SK-N-SH (cell line): ENCODE results near the gene TMED6. TPM values are rescaled to one million over a fixed set of nuclear protein-coding genes. Genes with fewer than 3 reads are reported as not detected.

Experiments used
- CTCF ChIA-PET: fragments of 300-600, 350-600 bp; formaldehyde crosslinking; extraction: SDS; loops from one replicate; lab custom pipeline; 2021; lab: Yijun Ruan, JAX
- POLR2A ChIA-PET: fragments of 350-600 bp; sonication (Branson Sonifier 250); formaldehyde crosslinking; extraction: SDS; loops from one replicate; lab custom pipeline; 2020; ENCODE audit warnings: antibody characterized with exemption, inconsistent platforms; lab: Yijun Ruan, JAX
- DNase-seq: peaks from one replicate; pipeline ENCODE4 v3.0.0; 2012
- H2AFZ ChIP-seq: fragments of 200-600 bp; sonication (generic); 2 replicates; pipeline ENCODE4 v1.8.1; 2016; ENCODE audit warnings: antibody characterized with exemption, mild to moderate bottlenecking, low read depth
- H3F3A ChIP-seq: fragments of 200-600 bp; sonication (generic); replicated peaks from 2 replicates; pipeline ENCODE3; 2016; ENCODE audit warnings: antibody characterized with exemption, mild to moderate bottlenecking; ENCODE audit not compliant: insufficient read depth
- H3K27ac ChIP-seq, 2 experiments: fragments of 200-500 bp in 1 of 2; fragments of 200-600 bp in 1 of 2; sonication (Bioruptor generic) in 1 of 2; sonication (generic), shearing (Covaris generic) in 1 of 2; 2 replicates each; pipeline versions ENCODE4 v1.5.1 to v1.6.1; 2014 to 2016; ENCODE audit warnings: low read depth in 2 of 2, inconsistent platforms in 1 of 2, low read length in 1 of 2, mild to moderate bottlenecking in 1 of 2, mixed read lengths in 1 of 2
- H3K27me3 ChIP-seq: fragments of 200-600 bp; sonication (generic), shearing (Covaris generic); 2 replicates; pipeline ENCODE4 v1.6.1; 2016; ENCODE audit warnings: mixed run types; ENCODE audit not compliant: insufficient read depth
- H3K36me3 ChIP-seq, 2 experiments: fragments of 200-500 bp in 1 of 2; fragments of 200-600 bp in 1 of 2; sonication (Bioruptor generic) in 1 of 2; sonication (generic) in 1 of 2; replicated peaks in 1 of 2; 2 replicates each; pipeline versions ENCODE3 to v1.5.1; 2014 to 2016; ENCODE audit warnings: low read length in 1 of 2, mild to moderate bottlenecking in 1 of 2; ENCODE audit not compliant: insufficient read depth in 2 of 2, control insufficient read depth in 1 of 2
- H3K4me1 ChIP-seq, 2 experiments: fragments of 200-500 bp in 1 of 2; fragments of 200-600 bp in 1 of 2; sonication (Bioruptor generic) in 1 of 2; sonication (generic), shearing (Covaris generic) in 1 of 2; 2 replicates each; pipeline versions ENCODE4 v1.5.1 to v1.6.1; 2014 to 2016; ENCODE audit warnings: low read depth in 1 of 2, low read length in 1 of 2, mixed run types in 1 of 2; ENCODE audit not compliant: insufficient read depth in 2 of 2, control insufficient read depth in 1 of 2
- H3K4me2 ChIP-seq: fragments of 200-600 bp; sonication (generic), shearing (Covaris generic); 2 replicates; pipeline ENCODE4 v1.6.1; 2017; ENCODE audit warnings: mixed run types
- H3K4me3 ChIP-seq, 2 experiments: fragments of 200-500 bp in 1 of 2; fragments of 200-600 bp in 1 of 2; sonication (Bioruptor generic) in 1 of 2; sonication (generic), shearing (Covaris generic) in 1 of 2; 2 replicates each; pipeline versions ENCODE4 v1.5.1 to v1.8.1; 2014 to 2016; ENCODE audit warnings: low read depth in 2 of 2, inconsistent platforms in 1 of 2, low read length in 1 of 2, mild to moderate bottlenecking in 1 of 2, mixed read lengths in 1 of 2, moderate library complexity in 1 of 2
- H3K79me2 ChIP-seq: fragments of 200-600 bp; sonication (generic); 2 replicates; pipeline ENCODE4 v1.8.1; 2017; ENCODE audit warnings: mild to moderate bottlenecking; ENCODE audit not compliant: insufficient read depth
- H3K9ac ChIP-seq: fragments of 200-600 bp; sonication (generic); 2 replicates; pipeline ENCODE4 v1.6.1; 2017; ENCODE audit warnings: mixed run types
- H3K9me2 ChIP-seq: fragments of 200-600 bp; sonication (generic); 2 replicates; pipeline ENCODE4 v1.6.1; 2017; ENCODE audit warnings: mixed run types
- H3K9me3 ChIP-seq: fragments of 200-600 bp; sonication (generic); 2 replicates; pipeline ENCODE4 v1.6.1; 2017; ENCODE audit warnings: mixed run types, mild to moderate bottlenecking, moderate library complexity
- H4K20me1 ChIP-seq: fragments of 200-600 bp; sonication (generic); 2 replicates; pipeline ENCODE4 v1.6.1; 2017; ENCODE audit warnings: mild to moderate bottlenecking, mixed run types; ENCODE audit not compliant: insufficient read depth
- EP300 ChIP-seq, 2 experiments: IDR thresholded peaks; 2 replicates each; pipeline versions ENCODE4 v1.4.0 to v1.6.1; 2012; ENCODE audit warnings: borderline replicate concordance in 1 of 2, low read depth in 1 of 2, low read length in 1 of 2
- EZH2phosphoT487 ChIP-seq: fragments of 200-600 bp; sonication (generic); IDR thresholded peaks from 2 replicates; pipeline ENCODE4 v1.6.1; 2017; ENCODE audit warnings: low read depth, mixed run types, mild to moderate bottlenecking, antibody characterized with exemption, moderate library complexity, borderline replicate concordance
- JUND ChIP-seq: IDR thresholded peaks from 2 replicates; pipeline ENCODE4 v1.4.0; 2012
- MEF2A ChIP-seq: IDR thresholded peaks from 2 replicates; pipeline ENCODE4 v1.4.0; 2012; ENCODE audit warnings: low read depth, borderline replicate concordance
- MXI1 ChIP-seq: IDR thresholded peaks from 2 replicates; pipeline ENCODE4 v1.6.1; 2012; ENCODE audit warnings: mild to moderate bottlenecking, low read depth, low read length, improper control_type of control experiment
- RFX5 ChIP-seq: IDR thresholded peaks from 2 replicates; pipeline ENCODE4 v1.6.1; 2012; ENCODE audit warnings: mild to moderate bottlenecking, improper control_type of control experiment, low read length
- RXRA ChIP-seq: IDR thresholded peaks from 2 replicates; pipeline ENCODE4 v1.4.0; 2012; ENCODE audit warnings: low read depth, mild to moderate bottlenecking, borderline replicate concordance
- TAF1 ChIP-seq: IDR thresholded peaks from 2 replicates; pipeline ENCODE4 v1.6.1; 2012; ENCODE audit warnings: low read depth, mild to moderate bottlenecking, low read length, moderate library complexity, borderline replicate concordance
- TCF12 ChIP-seq: IDR thresholded peaks from 2 replicates; pipeline ENCODE4 v1.4.0; 2012
- TEAD4 ChIP-seq: IDR thresholded peaks from 2 replicates; pipeline ENCODE4 v1.4.0; 2012; ENCODE audit warnings: mild to moderate bottlenecking, borderline replicate concordance; ENCODE audit not compliant: insufficient read depth
- WGBS: methylation state at CpG from one replicate; pipeline ENCODE4 v1.1.6; 2017; ENCODE audit warnings: low lambda C conversion rate; 5-methylcytosine and 5-hydroxymethylcytosine counted together
- polyA plus RNA-seq, 3 experiments: library from polyadenylated mRNA; depleted of rRNA; stranded (reverse); fragments of >200 nt; gene quantifications; 2 replicates each; pipeline ENCODE4 v1.2.3, GENCODE V29; 2012
- TF ChIP-seq, protein P1 (sequence below): IDR thresholded peaks from 2 replicates; pipeline ENCODE4 v1.6.1; 2012; ENCODE audit warnings: mild to moderate bottlenecking, low read depth, low read length, moderate library complexity
- TF ChIP-seq, protein P2 (sequence below): IDR thresholded peaks from 2 replicates; pipeline ENCODE4 v1.4.0; 2012; ENCODE audit warnings: low read depth, borderline replicate concordance

TMED6 gene
- polyA plus RNA-seq, 1 of the 3 experiments (the other 2 are of a cell fraction), result not detected

GRCh38 chr16:69327585-69328310 lies 23.8 kb downstream of the TMED6 start (continued):
- TF ChIP-seq, protein P1, sequence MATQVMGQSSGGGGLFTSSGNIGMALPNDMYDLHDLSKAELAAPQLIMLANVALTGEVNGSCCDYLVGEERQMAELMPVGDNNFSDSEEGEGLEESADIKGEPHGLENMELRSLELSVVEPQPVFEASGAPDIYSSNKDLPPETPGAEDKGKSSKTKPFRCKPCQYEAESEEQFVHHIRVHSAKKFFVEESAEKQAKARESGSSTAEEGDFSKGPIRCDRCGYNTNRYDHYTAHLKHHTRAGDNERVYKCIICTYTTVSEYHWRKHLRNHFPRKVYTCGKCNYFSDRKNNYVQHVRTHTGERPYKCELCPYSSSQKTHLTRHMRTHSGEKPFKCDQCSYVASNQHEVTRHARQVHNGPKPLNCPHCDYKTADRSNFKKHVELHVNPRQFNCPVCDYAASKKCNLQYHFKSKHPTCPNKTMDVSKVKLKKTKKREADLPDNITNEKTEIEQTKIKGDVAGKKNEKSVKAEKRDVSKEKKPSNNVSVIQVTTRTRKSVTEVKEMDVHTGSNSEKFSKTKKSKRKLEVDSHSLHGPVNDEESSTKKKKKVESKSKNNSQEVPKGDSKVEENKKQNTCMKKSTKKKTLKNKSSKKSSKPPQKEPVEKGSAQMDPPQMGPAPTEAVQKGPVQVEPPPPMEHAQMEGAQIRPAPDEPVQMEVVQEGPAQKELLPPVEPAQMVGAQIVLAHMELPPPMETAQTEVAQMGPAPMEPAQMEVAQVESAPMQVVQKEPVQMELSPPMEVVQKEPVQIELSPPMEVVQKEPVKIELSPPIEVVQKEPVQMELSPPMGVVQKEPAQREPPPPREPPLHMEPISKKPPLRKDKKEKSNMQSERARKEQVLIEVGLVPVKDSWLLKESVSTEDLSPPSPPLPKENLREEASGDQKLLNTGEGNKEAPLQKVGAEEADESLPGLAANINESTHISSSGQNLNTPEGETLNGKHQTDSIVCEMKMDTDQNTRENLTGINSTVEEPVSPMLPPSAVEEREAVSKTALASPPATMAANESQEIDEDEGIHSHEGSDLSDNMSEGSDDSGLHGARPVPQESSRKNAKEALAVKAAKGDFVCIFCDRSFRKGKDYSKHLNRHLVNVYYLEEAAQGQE, result no peak
- TF ChIP-seq, protein P2, sequence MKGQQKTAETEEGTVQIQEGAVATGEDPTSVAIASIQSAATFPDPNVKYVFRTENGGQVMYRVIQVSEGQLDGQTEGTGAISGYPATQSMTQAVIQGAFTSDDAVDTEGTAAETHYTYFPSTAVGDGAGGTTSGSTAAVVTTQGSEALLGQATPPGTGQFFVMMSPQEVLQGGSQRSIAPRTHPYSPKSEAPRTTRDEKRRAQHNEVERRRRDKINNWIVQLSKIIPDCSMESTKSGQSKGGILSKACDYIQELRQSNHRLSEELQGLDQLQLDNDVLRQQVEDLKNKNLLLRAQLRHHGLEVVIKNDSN, result no peak
- TF ChIP-seq EZH2phosphoT487 (no peak), MEF2A (no peak), EP300 (IDR thresholded peaks at IDR 0.05; ENCODE audit: borderline replicate concordance in 1 of 2, low read depth in 1 of 2, low read length in 1 of 2) (no peak), TEAD4 (no peak), RFX5 (no peak), JUND (no peak), TAF1 (no peak), TCF12 (no peak)

DNA sequence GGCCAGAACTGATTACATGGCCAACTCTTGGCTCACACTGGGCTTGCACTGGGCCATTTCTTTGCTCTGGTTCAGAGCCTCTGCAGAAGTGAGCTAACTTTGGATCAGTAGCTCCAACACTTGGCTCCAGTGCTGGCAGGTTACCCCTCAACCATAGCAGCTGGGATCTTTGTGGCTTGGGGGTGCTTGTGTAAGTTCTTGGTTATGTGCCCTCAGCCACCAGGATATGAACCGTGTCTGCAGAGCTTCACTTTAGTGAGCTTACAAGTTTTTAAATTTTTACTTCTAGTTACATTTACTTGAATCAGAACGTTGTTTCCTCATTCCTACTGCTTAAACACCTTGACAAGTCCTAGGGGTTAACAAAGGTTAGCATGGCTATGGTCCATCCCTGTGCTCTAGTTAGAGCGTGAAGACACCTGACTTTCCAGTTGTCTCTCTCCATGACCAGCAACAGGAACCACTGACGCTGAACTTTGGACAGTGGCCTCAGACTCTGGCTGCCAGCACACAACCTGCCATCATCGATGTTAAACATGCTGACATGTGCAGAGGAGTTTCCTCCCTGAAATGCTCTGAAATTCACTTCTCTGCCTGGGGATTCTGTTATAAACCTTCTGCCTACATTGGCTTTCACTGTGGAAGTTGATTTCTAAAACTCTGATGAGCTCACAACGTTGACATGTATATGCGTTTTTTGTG lies 25.3 kb downstream of the TMED6 start:
- no peak overlapping the region for H3K27ac ChIP-seq
- H3K4me2 ChIP-seq, result peak overlapping the region; percentile 91
- H3F3A ChIP-seq, result peaks cover 23% of the 10 kb centered on the region
- no peak overlapping the region for H2AFZ ChIP-seq
- no peaks in the 10 kb centered on the region for H3K9me3 ChIP-seq
- peaks cover 71% of the 10 kb centered on the region for H4K20me1 ChIP-seq
- ChIA-PET POLR2A (interaction anchor here (0.9 kb wide), 1 partner anchor 9 kb away, joined by 3 read pairs; no protein-coding TSS in a partner anchor), CTCF (interaction anchor here (0.6 to 4.6 kb wide), 5 partner anchors 12 to 799 kb away, joined by 3 to 21 read pairs (median 3); partner anchors contain the start of gene COG8)
- peaks cover 89% of the 10 kb centered on the region for H3K79me2 ChIP-seq
- H3K9me2 ChIP-seq, result no peaks in the 10 kb centered on the region
- H3K27me3 ChIP-seq, result no peaks in the 10 kb centered on the region
- peaks cover 53 to 55% of the 10 kb centered on the region in 2 experiments for H3K36me3 ChIP-seq
- H3K9ac ChIP-seq, result no peak overlapping the region
- no peak for DNase-seq
- H3K4me3 ChIP-seq, result no peak overlapping the region
- peaks cover 11 to 41% of the 10 kb centered on the region in 2 experiments for H3K4me1 ChIP-seq
- 68% methylated on average over 7 of the region's 7 CpGs for WGBS
- no peak for TF ChIP-seq MXI1
- no peak for TF ChIP-seq RFX5
- TF ChIP-seq RXRA, result no peak
- TF ChIP-seq, protein P1, result no peak
- TF ChIP-seq TCF12, result no peak
